Right atrium auricular region (tissue), 2 donors: ENCODE measurements around the gene TP73. TPM values are rescaled to one million over a fixed set of nuclear protein-coding genes. Genes with fewer than 3 reads are reported as not detected.

ENCODE experiments used
- DNase-seq: peaks from one replicate; pipeline ENCODE4 v3.0.0-alpha.2; 2019; ENCODE audit warnings: low spot score
- H3K27ac ChIP-seq, 2 donors: fragments of 200-600 bp; sonication (generic); 1 replicate in 1 of 2; 2 replicates in 1 of 2; pipeline ENCODE4 v1.5.1; 2016 to 2019
- H3K27me3 ChIP-seq, 2 donors: fragments of 200-600 bp; sonication (generic); one replicate each; pipeline versions ENCODE4 v1.5.1 to v1.6.0; 2017 to 2019
- H3K36me3 ChIP-seq: fragments of 200-600 bp; sonication (generic); one replicate; pipeline ENCODE4 v1.5.1; 2016
- H3K4me1 ChIP-seq, 2 donors: fragments of 200-600 bp; sonication (generic); one replicate each; pipeline versions ENCODE4 v1.5.1 to v1.6.0; 2017 to 2019
- H3K4me3 ChIP-seq, 2 donors: fragments of 200-600 bp; sonication (generic); 1 replicate in 1 of 2; 2 replicates in 1 of 2; pipeline ENCODE4 v1.5.1; 2017 to 2019; ENCODE audit warnings: mild to moderate bottlenecking in 1 of 2, moderate library complexity in 1 of 2
- H3K9me3 ChIP-seq, 2 donors: fragments of 200-600 bp; sonication (generic); one replicate each; pipeline ENCODE4 v1.5.1; 2019
- CTCF ChIP-seq, 2 donors: fragments of 200-600 bp; sonication (generic); IDR thresholded peaks; one replicate each; pipeline ENCODE4 v1.5.1; 2019; ENCODE audit warnings: antibody characterized with exemption in 2 of 2
- total RNA-seq, 2 donors: library from RNA; depleted of rRNA; stranded (reverse); fragments of >200 nt; gene quantifications; one replicate each; pipeline ENCODE4 v1.1.0, GENCODE V29; 2016

Gene TP73
- total RNA-seq, 2 donors from 2014 or later, result 0.16 TPM; not detected in 1

GRCh38 chr1:3662080-3662671, 9.9 kb downstream of the TP73 start:
- H3K27me3 ChIP-seq, result no peaks in the 10 kb centered on the region
- no peaks in the 10 kb centered on the region for H3K36me3 ChIP-seq
- H3K27ac ChIP-seq, result no peak overlapping the region
- TF ChIP-seq CTCF (IDR thresholded peaks at IDR 0.05), result no peak
- H3K9me3 ChIP-seq, result no peaks in the 10 kb centered on the region
- no peak overlapping the region for H3K4me3 ChIP-seq
- no peak for DNase-seq
- no peaks in the 10 kb centered on the region for H3K4me1 ChIP-seq

DNA sequence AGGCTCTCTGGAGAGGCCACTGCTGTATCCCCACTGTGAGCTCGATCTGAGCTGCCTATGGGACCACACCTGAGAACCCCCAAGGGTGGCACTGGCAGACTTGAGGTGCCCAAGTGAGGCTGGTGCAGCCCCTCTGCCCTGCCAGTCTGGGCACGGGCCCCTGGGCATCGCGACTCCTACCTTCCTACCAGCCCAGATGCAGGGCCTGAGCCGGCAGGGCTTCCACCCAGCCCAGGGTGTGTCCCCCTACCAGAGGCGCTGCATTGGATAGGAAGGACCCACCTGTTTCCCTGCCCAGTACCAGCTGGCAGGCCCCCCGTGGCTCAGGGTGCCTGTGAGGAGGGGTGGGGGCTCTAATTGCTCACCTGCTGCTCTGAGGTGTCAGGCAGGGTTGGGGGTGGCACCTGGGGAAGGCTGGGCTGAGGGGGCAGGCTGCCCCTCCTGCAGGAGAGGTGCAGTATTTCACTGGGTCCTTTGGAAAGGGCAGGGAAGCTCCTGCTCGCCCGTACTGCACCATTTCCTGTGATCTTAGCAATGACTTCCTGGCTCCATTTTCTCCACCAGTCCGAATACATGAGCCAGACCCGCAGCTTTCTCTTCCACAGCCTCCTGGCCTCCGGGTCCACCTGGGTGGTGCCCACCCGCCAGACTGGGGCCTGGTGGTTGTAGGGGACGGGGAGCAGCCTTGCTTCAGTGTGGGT, 11.8 kb downstream of the TP73 start:
- no peak overlapping the region for H3K27ac ChIP-seq
- no peak overlapping the region for H3K4me3 ChIP-seq
- TF ChIP-seq CTCF (IDR thresholded peaks at IDR 0.05), result no peak
- H3K36me3 ChIP-seq, result no peaks in the 10 kb centered on the region
- no peaks in the 10 kb centered on the region for H3K27me3 ChIP-seq
- H3K9me3 ChIP-seq, result no peaks in the 10 kb centered on the region
- DNase-seq, result no peak
- peaks cover 0 to 7% of the 10 kb centered on the region in 2 donors for H3K4me1 ChIP-seq

- H3K9me3 ChIP-seq, result no peaks in the 10 kb centered on the region
- peaks cover 0 to 9% of the 10 kb centered on the region in 2 donors for H3K4me1 ChIP-seq
- H3K4me3 ChIP-seq, result no peak overlapping the region
- no peak for TF ChIP-seq CTCF (IDR thresholded peaks at IDR 0.05)
- DNase-seq, result no peak
- H3K27ac ChIP-seq, result no peak overlapping the region
- no peaks in the 10 kb centered on the region for H3K27me3 ChIP-seq
- H3K36me3 ChIP-seq, result no peaks in the 10 kb centered on the region
Measured at GRCh38 chr1:3664700-3665375, 12.5 kb downstream of the TP73 start.

GRCh38 chr1:3668148-3668547, 15.8 kb downstream of the TP73 start:
- no peak for DNase-seq
- peaks cover 0 to 9% of the 10 kb centered on the region in 2 donors for H3K4me1 ChIP-seq
- H3K27me3 ChIP-seq, result no peaks in the 10 kb centered on the region

GRCh38 chr1:3668585-3669300, 16.4 kb downstream of the TP73 start:
- Histone ChIP-seq H3K9me3 (no peaks in the 10 kb centered on the region), H3K36me3 (no peaks in the 10 kb centered on the region), H3K27ac (no peak overlapping the region), H3K4me3 (no peak overlapping the region), H3K4me1 (peaks cover 0 to 9% of the 10 kb centered on the region in 2 donors), H3K27me3 (no peaks in the 10 kb centered on the region)
- no peak for DNase-seq
- no peak for TF ChIP-seq CTCF (IDR thresholded peaks at IDR 0.05)

More at GRCh38 chr1:3668148-3668547, 15.8 kb downstream of the TP73 start:
- H3K27ac ChIP-seq, result no peak overlapping the region
- no peaks in the 10 kb centered on the region for H3K9me3 ChIP-seq
- TF ChIP-seq CTCF (IDR thresholded peaks at IDR 0.05), result no peak
- H3K36me3 ChIP-seq, result no peaks in the 10 kb centered on the region
- no peak overlapping the region for H3K4me3 ChIP-seq
